Measurements from ENCODE around the gene MPG. TPM values are rescaled to one million over a fixed set of nuclear protein-coding genes. Genes with fewer than 3 reads are reported as not detected.

The MPG gene
- total and polyA plus RNA-seq, 8 donors = 19.2 to 62.5 (median 27.6) TPM

- TF ChIP-seq CTCF (IDR thresholded peaks at IDR 0.05) = no peak
- H3K4me1 ChIP-seq = peaks cover under 1 to 13% (median 11%) of the 10 kb centered on the region in 3 donors
- H3K4me3 ChIP-seq = peak overlapping the region in 3 of 4 donors; percentile 51 to 74 (median 61)
- peak overlapping the region; percentile 73 to 78 (median 74) for H3K27ac ChIP-seq
- no peaks in the 10 kb centered on the region for H3K9me3 ChIP-seq
- H3K36me3 ChIP-seq = no peaks in the 10 kb centered on the region
- 33 to 44% methylated on average over 5 of the region's 5 CpGs for WGBS, 2 donors
- FAIRE-seq = no peak
- DNase-seq = no peak
- ATAC-seq = no peak
- intact Hi-C loops (cut with DNase I) = no loop called here
- H3K27me3 ChIP-seq = no peaks in the 10 kb centered on the region
These were observed 6.8 kb upstream of the MPG start for GRCh38 chr16:71210-71539.

GRCh38 chr16:71540-72401 lies 6.3 kb upstream of the MPG start:
- Histone ChIP-seq H3K9me3 (no peaks in the 10 kb centered on the region), H3K4me3 (peak overlapping the region; percentile 48 to 74 (median 56)), H3K36me3 (no peaks in the 10 kb centered on the region), H3K4me1 (peaks cover 7 to 19% (median 16%) of the 10 kb centered on the region in 3 donors), H3K27me3 (no peaks in the 10 kb centered on the region), H3K27ac (peak overlapping the region; percentile 73 to 78 (median 74))
- intact Hi-C loops (cut with DNase I) = no loop called here
- FAIRE-seq (no peak), DNase-seq (peak; percentile 66 to 81 (median 74)), ATAC-seq (peak; percentile 56 to 74 (median 59))
- TF ChIP-seq CTCF (IDR thresholded peaks at IDR 0.05) = no peak
- WGBS, 2 donors = 8 to 11% methylated on average over 48 to 57 of the region's 57 CpGs

GRCh38 chr16:72561-73548 lies 5.2 kb upstream of the MPG start, which contains the start of gene RHBDF1:
RHBDF1 (minus strand) TSS chr16:72631; CDS start chr16:65015, 7,616 bp downstream.
- DNase-seq = peak in 5 of 6 donors; percentile 54 to 85 (median 58)
- no peak for TF ChIP-seq CTCF (IDR thresholded peaks at IDR 0.05)
- peak; percentile 68 to 80 (median 74) for ATAC-seq
- H3K36me3 ChIP-seq = no peaks in the 10 kb centered on the region
- no peak for FAIRE-seq
- H3K9me3 ChIP-seq = no peaks in the 10 kb centered on the region
- no peaks in the 10 kb centered on the region for H3K27me3 ChIP-seq
- intact Hi-C loops (cut with DNase I) = no loop called here
- H3K27ac ChIP-seq = peak within 1 kb of the TSS; percentile 73 to 78 (median 74)
- WGBS, 2 donors = 22 to 31% methylated on average over 48 to 62 of the region's 62 CpGs
- peaks cover 12 to 26% (median 25%) of the 10 kb centered on the region in 3 donors for H3K4me1 ChIP-seq
- H3K4me3 ChIP-seq = peak within 1 kb of the TSS; percentile 48 to 74 (median 56)

GRCh38 chr16:74051-74746 lies 3.8 kb upstream of the MPG start:
- Histone ChIP-seq H3K4me3 (no peak overlapping the region), H3K9me3 (no peaks in the 10 kb centered on the region), H3K27ac (no peak overlapping the region), H3K36me3 (no peaks in the 10 kb centered on the region), H3K27me3 (no peaks in the 10 kb centered on the region), H3K4me1 (peaks cover 12 to 30% (median 26%) of the 10 kb centered on the region in 3 donors)
- no peak for ATAC-seq
- intact Hi-C loops (cut with DNase I) = no loop called here
- DNase-seq = no peak
- no peak for TF ChIP-seq CTCF (IDR thresholded peaks at IDR 0.05)
- no peak for FAIRE-seq
- WGBS, 2 donors = 67 to 68% methylated on average over 12 of the region's 12 CpGs

All from pancreas (tissue), 10 donors.